Kidney tubule cell (primary cell): ENCODE measurements around the gene RAD51B.
"Not testable (repeated sequence)": the region's sequence is repeated elsewhere in the genome, so short reads cannot be mapped to it uniquely, and the experiment has no call there.

Source experiments
- DNase-seq: peaks from one replicate; pipeline ENCODE4 v3.0.0-alpha.2; 2018; ENCODE audit warnings: low spot score

RAD51B gene

DNA sequence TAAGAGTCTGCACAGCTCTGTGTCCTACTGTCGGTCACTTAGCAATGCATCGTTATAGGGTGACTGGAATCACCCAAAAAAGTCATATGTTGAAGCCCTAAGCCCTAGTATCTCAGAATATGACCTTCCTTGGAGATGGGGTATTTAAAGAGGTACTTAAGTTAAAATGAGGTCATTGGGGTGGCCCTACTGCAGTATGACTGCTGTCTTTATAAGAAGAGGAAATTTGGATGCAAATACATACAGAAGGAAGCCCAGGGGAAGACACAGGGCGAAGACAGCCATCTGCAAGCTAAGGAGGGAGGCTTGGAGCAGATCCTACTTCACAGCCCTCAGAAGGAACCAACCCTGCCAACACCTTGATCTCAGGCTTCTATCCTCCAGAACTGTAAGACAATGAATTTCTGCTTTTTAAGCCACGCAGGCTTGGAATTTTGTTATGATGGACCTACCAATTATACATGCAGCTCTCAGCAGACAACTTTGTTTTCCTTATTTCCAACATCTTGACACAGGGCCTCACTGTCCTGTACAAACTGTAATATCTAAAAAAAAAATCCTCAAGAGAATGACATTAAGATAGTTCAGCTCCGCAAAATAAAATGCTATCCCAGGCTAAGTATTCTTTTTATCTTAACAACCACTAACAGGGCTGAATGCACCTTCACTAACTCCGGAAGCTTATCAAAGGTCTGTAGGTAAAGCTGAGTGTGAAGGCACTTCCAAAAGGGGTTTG lies 932.9 kb downstream of the RAD51B start:
- no peak for DNase-seq

DNA sequence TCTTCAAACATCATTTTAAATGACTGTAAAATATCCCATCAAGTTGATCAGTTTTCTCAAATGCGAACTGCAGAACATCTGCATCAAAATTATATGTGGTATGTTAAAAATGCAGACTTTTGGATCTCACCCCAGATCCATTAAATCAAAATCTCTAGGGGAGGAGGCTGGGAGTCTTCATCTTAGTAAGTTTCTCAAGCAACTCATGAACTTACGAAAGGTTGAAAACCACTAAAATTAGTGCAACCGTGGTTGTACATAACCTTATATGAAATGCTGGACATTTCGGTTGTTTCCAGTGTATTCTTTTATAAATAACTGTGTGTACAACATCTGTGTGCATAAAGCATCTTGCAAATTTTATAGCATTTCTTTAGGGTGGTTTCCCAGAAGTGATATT lies 934.1 kb downstream of the RAD51B start:
- no peak for DNase-seq

DNA sequence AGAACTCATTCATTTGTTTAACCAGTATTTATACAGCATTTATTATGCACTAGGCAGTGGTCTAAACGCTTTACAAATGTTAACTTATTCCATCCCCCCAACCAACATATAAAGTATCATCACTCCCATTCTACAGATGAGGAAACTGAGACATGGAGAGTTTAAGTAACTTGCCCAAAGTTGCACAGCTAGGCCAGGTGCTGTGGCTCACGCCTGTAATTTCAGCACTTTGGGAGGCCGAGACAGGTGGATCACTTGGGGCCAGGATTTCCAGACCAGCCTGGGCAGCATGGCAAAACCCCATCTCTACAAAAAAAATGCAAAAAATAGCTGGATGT lies 935.4 kb downstream of the RAD51B start:
- DNase-seq, result no peak

DNA sequence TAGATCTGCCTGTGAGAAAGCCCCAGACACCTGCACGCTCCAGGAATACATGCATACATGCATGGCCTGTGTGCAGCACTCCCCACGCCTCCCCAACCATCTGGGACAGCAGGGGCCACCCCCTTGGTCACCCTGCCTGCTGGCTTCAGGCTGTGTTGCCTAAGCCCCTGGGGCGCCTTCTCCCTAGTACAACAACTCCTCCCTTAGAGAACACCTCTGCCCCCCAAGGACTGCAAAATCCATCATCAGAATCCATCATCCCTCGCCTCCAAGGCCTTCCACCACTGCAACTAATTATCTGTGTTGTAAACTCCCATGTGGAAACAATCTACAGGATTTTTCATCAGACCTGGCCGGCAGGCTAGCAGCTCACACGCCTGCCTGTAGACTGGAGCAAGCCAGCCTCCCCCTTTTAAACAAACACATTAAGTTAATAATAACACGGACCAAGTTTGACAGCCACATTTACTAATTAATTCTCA lies 936.5 kb downstream of the RAD51B start:
- DNase-seq, result no peak

DNA sequence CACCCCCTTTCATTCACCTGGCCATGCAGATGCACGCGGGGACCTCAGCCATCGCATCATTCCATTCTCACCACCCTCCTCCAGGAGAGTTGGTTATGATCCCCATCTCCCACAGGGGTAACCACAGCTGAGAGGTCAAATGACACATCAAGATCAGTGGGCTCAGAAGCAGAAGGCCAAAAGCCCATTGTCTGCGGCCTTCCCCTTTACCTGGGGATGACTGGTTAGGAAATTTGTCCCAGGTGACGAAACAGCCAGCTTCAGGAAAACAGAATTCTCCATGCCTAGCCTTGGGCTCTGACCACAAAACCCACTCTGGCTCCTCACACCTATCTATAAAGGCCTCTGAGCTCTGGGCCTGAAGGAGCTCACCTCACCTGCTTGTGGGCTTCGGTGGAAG lies 937.2 kb downstream of the RAD51B start:
- peak; percentile 54 for DNase-seq

DNA sequence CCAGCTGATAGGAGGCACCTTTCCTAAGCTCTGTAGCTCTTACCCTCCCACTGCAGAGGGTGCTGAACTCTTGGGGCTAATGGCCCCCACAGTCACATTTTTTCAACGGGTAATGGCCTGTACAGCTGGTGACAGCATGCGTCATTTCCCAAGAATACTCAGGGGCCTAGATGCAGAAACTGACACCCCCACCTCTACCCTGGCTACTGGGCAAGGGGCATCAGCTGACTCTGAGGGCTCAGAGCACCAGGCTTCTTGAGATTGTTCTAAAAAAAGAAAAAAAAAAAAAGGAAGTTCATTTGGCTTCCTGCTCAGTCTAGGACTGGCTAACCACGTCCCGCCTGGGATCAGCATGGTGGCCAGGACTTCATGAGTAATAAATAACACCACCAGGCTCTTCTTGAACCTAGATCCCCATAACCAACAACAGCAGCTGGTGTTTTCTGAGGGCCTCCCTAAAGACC lies 938.1 kb downstream of the RAD51B start:
- DNase-seq, result peak; percentile 87

DNA sequence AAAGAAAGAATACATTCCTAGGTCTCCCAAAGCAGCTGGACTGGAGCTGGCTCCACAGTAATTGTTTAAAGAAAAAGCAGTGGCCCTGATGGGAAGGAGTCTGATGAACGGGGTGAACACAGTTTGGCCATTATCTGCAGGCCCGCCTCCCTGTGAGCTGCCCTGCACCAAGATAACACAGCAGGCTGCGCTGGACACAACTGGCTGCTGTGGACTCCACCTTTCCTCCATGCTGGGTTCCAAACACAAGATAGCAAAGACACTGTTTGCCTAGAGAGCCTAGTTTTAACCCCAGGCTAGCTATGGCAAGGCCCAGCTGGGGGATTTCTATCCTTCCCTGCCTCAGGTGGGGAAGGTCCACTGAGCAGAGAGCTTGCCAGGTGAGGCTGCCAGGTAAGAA lies 938.7 kb downstream of the RAD51B start:
- no peak for DNase-seq

DNA sequence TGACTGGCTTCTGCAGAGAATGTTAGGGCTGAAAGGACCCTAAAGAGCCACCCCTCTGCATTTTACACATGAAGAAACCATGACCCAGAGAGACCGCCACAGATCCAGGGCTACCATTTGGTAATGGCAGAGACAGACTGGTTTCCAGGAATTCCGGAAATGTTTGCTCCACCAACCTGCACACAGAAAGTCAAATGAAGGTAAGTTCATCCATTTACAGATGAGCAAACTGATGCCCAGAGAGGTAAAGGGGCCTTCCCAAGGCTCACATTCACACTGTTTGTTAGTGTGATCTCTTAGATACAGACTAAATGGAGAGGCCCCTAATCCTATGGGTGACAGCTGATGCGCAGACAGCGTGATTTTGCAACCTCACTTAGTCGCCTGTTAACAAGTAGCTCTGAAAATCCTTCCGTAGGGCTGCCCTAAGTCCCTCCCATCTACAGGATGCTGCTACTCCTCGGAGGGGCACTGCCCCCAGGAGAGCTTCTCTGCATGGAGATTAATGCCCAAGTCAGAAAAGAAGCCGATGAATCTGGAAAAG lies 939.5 kb downstream of the RAD51B start:
- DNase-seq, result no peak

DNA sequence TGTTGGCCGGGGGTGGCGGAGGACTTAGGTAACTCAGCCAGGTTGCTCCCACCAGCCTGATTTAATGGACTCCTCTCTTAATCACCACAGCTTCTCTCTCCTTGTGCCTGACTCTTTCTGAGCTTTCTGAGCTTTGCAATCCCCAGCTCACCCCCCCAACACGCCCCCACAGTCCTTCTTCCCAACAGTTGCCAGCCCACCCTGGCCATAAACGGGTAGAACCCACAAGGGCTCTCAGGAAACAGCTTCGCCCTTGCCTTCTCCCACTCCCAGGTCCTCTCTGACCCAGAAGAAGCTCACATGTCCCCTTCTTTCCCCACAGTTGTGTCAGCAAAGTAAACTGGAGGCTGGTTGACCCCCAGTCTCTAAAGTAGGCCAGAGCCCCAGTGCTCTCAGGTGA lies 940.4 kb downstream of the RAD51B start:
- no peak for DNase-seq

DNA sequence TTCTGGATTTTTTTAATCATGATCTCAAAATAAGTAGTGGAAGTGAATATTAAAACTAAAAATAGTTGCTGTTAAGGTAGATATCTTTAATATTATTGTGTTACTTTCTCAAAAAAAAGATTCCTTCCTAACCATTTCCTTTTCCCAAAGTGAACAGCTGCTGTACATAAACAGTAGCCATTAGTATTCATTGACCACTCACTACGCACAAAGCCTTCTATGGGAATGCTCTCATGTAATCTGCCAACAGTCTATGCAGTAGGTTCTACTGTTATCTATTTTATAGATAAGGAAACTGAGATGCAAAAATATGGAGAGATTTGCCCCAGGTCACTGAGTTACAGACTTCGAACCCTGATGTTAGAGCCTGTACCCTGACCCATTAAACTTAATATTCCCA lies 941.2 kb downstream of the RAD51B start:
- no peak for DNase-seq

DNA sequence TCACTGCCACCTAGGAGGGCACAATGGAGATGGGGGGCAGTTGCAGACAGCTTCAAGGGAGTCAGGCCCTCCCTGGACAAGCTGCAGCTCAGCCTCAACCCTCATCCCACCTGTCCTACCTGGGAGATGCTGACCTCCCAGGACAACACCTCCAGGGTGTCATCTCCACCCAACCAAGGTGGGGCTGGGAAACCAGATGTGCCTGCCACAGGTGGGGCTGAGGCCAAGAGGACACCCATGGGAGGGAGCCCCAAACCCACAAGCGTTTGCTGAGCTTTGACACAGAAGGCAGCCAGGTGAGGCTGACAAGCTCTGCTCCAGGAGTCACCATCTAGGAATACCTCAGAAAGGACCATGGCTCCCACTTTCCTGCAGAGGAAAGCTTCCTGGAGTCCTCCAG lies 941.8 kb downstream of the RAD51B start:
- no peak for DNase-seq

DNA sequence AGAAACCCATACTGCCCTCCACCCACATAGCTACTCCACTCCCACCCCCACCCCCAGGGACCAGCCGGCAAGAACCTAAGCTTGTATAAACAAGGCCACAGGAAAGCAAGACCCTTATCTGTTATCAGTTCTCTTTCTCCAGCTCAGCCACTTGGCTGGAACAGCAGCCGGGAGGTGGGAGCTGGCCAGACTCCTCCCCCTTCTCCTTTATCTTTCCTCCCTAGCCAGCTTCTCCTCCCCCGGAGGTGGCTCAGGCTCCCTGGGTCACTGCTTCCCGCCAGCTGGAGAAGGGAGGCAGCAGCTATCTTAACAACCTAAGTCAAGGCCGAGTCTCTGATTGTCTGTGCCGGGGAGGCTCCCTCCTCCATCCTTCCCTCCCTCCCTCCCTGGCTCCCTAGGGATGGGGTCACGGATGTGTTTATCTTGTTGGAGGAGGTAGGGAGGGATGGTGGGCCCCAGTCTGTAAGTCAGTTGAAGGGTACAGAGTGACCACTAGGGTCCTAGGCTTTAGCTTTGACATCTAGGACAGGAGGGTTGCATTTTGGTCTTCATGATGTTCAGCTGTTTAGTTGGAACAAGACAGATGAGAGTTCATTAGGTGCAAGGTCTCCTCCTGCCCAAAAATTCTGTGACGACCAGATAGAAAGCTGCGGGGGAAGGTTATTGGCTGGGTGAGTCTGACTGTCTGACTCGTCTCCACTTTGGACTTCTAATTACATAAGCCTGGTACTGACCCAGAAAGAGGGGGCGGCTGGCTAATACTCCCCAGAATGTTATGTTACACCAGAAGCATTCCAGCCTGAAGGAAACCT lies 943.6 kb downstream of the RAD51B start:
- peak; percentile 31 for DNase-seq

DNA sequence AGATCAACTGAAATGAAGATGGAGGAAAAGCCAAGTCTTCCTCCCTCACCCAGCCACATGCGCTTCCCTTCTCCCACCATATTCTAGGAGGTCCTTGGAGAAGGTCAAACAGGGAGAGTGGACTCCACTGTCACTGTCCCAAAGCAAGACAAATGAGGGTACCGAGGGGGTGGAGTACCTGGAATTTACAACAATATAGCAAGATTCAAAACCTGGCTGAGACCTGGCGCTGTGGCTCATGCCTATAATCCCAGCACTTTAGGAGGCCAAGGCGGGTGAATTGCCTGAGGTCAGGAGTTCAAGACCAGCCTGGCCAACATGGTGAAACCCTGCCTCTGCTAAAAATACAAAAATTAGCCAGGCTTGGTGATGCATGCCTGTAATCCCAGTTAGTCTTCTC lies 944.3 kb downstream of the RAD51B start:
- DNase-seq, result not testable (repeated sequence)

DNA sequence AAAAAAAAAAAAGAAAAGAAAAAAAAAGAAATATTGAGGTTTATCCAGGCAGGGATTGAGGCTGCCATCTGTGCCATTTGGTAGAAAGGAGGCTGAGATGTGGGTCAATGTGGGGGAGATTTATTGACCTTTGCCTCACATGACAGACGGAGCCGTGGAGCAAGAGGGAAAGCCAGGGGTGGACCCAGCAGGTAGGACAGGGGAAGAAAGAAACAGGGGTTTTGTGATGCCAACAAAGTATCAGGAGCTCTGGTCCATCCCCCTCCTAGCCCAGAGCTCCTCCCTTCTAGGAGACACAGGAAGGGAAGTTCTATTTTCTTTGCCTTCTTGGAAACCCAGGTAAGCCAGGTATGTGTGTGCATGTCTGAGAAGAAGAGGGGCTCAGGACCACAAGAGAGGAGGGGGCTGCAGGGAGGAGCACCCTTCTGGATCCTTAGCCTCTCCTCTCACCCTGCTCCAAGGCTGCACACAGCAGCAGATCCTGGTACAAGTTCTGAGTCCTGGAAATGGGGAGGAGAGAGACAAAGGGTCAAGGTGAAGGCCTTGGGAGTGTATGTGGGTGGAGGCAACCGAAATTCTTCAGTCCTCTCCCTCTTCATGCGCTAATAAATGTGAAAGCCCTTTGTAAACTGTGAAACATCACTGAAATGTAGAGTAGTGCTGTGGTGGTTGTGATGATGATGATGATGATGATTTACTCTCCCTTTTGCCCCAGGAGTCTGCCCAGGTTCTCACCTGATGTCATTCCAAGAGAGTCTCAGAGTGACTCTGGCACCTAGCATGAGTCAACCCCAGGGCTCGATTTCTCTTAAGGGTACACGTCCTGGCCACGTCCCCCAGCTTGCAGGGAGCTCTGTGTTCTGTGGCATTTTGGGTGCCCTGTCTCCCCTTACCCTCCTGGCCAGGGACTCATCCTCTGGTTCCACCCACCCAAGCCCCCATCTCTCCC lies 947.0 kb downstream of the RAD51B start:
- DNase-seq, result no peak

DNA sequence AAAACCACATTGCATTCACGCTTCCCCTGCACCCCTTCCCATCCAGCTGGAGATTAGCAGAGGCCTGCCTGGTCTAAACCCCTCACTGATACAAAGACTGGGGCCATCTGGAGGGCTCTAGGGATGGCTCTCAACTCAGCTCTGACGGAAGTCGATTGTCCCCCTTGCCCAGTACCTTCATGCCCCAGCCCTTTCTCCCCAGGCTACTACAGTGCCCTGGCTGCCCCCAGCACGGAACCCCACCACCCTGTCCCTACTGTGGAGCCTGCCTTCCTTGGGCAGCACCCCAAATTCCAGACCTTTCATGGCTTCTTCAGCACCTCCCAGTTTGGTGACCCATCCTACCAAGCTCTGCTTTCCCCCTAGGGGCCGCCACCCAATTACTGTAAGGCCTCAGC lies 947.7 kb downstream of the RAD51B start:
- no peak for DNase-seq

DNA sequence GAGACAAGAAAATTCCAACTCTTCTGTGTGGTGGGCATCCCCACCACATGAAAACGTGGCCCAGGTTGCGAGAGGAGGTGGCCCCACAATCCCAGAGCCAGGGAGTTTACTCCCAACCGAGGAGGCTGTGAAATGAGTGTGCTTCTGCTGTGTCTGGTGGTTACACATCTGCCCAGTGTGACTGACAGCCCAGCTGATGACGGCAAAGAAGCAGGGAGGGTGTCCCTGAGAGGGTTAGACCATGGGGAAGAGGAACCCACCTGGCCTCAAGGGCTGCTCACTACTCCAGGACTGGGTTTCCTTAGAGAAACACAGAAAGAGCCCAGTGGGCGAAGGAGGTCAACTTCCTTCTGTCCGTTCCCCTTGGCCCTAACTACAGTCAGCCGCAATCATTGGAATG lies 948.7 kb downstream of the RAD51B start:
- no peak for DNase-seq

DNA sequence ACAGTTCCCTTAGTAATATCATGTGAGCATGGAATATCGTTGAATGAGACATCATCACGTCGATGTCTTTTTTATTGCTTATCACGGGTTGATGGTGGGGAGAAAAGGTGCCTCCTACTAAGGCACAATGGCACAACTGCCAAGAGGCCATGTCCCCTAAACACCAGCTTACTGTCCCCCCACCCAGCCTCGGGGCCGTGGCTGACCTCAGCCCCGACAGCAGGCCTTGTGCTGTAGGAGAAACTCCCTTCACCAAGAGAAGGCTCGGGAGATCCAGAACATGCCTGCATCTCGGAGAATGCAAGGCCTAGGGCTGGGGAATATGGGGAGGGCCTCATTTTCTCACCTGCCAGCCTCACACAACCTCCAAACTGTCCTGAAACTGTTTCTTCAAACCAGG lies 950.5 kb downstream of the RAD51B start:
- DNase-seq, result no peak

DNA sequence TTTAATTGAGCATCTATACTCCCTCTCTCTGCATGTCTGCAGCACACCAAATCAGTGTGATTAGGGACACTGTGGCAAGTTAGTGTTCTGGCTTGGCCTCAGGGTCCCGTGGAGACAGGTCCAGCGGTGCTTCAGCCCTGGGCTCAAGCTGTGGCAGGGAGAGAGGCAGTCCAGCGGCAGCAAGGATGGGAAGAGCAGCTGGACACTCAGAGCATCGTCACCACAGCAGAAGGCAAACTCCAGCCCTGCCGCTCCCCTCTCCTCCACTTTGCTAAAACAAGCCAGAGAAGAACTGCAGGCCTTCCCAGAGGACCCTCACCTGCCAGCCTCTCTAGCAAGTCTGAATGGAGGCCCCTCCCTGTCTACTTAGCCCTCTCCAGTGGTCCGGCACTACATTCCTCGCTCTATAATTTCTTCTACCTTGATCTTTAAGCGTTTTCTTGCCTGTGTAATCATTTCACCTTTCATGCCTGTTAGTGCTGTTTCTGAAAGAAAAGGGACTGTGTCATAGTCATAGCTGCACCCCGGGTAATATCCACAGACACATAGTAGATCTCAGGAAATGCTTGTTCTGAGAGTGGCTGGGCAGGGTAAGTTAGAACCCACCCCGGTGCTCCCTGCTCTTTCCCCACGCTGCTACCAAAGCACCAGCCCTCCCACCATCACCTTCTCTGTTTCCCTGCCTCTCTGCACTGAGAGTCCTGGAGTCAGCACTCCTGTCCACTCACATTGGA lies 951.1 kb downstream of the RAD51B start:
- DNase-seq, result no peak

DNA sequence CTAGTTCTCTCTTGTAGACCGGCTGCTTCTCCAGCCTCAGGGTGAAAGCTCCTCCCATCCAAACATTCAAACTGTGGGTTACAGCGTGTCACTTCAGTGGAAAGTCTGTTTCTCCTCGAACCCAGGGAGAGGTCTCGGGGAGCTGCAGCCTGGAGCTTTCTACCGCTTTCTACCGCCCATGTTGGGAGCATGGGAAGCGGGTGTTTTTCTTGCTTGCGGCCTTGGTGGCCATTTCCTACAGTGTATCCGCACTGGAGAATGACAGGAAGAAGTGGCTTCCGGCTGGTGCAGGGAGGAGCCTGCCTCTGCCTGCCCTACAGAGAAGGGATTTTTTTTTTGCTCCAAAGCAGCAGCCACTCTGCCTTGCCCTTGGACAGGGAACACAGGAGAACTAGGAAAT lies 952.1 kb downstream of the RAD51B start:
- no peak for DNase-seq

DNA sequence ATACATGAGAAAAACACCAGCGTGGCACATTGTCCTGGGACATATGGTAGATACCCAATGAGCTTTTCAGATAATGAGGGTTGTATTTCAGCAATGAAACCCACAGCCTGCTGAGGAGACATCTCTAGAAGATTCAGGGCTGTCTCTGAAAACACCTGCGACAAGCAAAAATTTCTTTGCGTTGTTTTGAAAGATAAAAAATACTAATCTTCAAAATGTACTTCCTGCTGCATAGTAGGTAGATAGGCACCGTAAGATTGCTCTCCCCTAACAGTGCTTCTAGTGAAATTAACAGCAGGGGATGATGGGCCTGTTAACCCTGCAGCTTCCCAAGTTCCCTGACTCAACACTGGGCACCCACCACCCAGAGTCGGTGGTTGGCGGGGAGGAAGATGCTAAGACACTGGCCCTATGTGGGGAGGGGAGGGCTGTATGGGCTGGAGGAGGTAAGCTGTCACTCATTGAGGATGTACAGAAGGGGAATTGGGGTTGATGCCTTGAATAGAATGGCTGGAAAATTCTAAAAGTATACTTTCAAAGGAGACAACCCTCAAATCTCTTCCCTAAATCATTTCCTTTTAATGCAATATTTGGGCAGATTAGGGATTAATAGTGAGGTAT lies 953.3 kb downstream of the RAD51B start:
- DNase-seq, result no peak
